D721Med (cell line): ENCODE data around the gene SLC12A6.

ENCODE experiments used
- DNase-seq: peaks from one replicate; pipeline ENCODE4 v3.0.0; 2011; ENCODE audit warnings: low spot score; ENCODE audit not compliant: insufficient read length
- FAIRE-seq: peaks from 2 replicates; lab custom pipeline; 2011; peaks lifted over from hg19 to GRCh38; lab: Jason Lieb, UNC
- CTCF ChIP-seq: IDR thresholded peaks from 2 replicates; pipeline ENCODE4 v1.5.1; 2012; ENCODE audit warnings: mild to moderate bottlenecking, control low read depth; ENCODE audit not compliant: insufficient read depth; ENCODE audit errors: missing control alignments

SLC12A6 gene

GRCh38 chr15:34259566-34259965, 78.0 kb downstream of the SLC12A6 start:
- FAIRE-seq (no peak), DNase-seq (no peak)
- TF ChIP-seq CTCF, result no peak

- DNase-seq, result no peak
- no peak for TF ChIP-seq CTCF
- no peak for FAIRE-seq
These were observed 79.4 kb downstream of the SLC12A6 start for GRCh38 chr15:34258151-34258550.

- no peak for TF ChIP-seq CTCF
- DNase-seq, result no peak
- no peak for FAIRE-seq
These were observed 85.0 kb downstream of the SLC12A6 start for GRCh38 chr15:34252545-34252944.

GRCh38 chr15:34248190-34248589, 89.4 kb downstream of the SLC12A6 start:
- FAIRE-seq (no peak), DNase-seq (no peak)
- TF ChIP-seq CTCF, result no peak

GRCh38 chr15:34246276-34246976, 91.2 kb downstream of the SLC12A6 start:
- FAIRE-seq, result no peak
- no peak for TF ChIP-seq CTCF
- DNase-seq, result no peak

- TF ChIP-seq CTCF, result no peak
- FAIRE-seq (no peak), DNase-seq (no peak)
These were observed 94.4 kb downstream of the SLC12A6 start for GRCh38 chr15:34243226-34243625.

- TF ChIP-seq CTCF, result no peak
- DNase-seq (no peak), FAIRE-seq (no peak)
These were observed 95.3 kb downstream of the SLC12A6 start for GRCh38 chr15:34242331-34242710.
